HEK293 (cell line): Measurements from ENCODE around the gene DPYD.

ENCODE experiments used
- CTCF ChIA-PET: fragments of 350-600 bp; formaldehyde crosslinking; extraction: SDS; loops from one replicate; lab custom pipeline; 2021; ENCODE audit warnings: antibody characterized with exemption; lab: Yijun Ruan, JAX
- POLR2A ChIA-PET: fragments of 300-600 bp; formaldehyde crosslinking; extraction: SDS; loops from one replicate; lab custom pipeline; 2020; ENCODE audit warnings: antibody characterized with exemption, inconsistent platforms; lab: Yijun Ruan, JAX
- H3K27ac ChIP-seq: fragments of 200-500 bp; sonication (Bioruptor generic); 2 replicates; pipeline ENCODE4 v1.5.1; 2014; ENCODE audit warnings: low read depth, low read length, control low read depth, inconsistent platforms; ENCODE audit errors: extremely low read depth
- H3K36me3 ChIP-seq, 2 experiments: fragments of 200-500 bp in 1 of 2; sonication (Bioruptor generic) in 1 of 2; 1 replicate in 1 of 2; 2 replicates in 1 of 2; pipeline ENCODE4 v1.5.1; 2014 to 2017; ENCODE audit warnings: inconsistent platforms in 2 of 2, low read length in 2 of 2; ENCODE audit not compliant: control insufficient read depth in 2 of 2, insufficient read depth in 1 of 2
- H3K4me1 ChIP-seq: fragments of 200-500 bp; sonication (Bioruptor generic); 2 replicates; pipeline ENCODE4 v1.5.1; 2014; ENCODE audit warnings: mild to moderate bottlenecking, low read length, inconsistent platforms; ENCODE audit not compliant: control insufficient read depth, insufficient read depth
- H3K4me3 ChIP-seq: 2 replicates; pipeline ENCODE4 v1.5.1; 2011; ENCODE audit warnings: low read depth, mild to moderate bottlenecking, control low read depth, low read length, moderate library complexity
- H3K9me3 ChIP-seq: fragments of 200-500 bp; sonication (Bioruptor generic); 2 replicates; pipeline ENCODE4 v1.5.1; 2014; ENCODE audit warnings: low read depth, low read length, inconsistent platforms; ENCODE audit not compliant: control insufficient read depth, insufficient read depth
- EGR2 ChIP-seq: fragments of 450-650 bp; formaldehyde crosslinking; IDR thresholded peaks from 2 replicates; pipeline ENCODE4 v1.5.1; 2016; ENCODE audit warnings: low read depth, missing biosample characterization, missing genetic modification characterization
- FEZF1 ChIP-seq: fragments of 450-650 bp; formaldehyde crosslinking; IDR thresholded peaks from 2 replicates; pipeline ENCODE4 v1.5.1; 2016; ENCODE audit warnings: missing biosample characterization, missing genetic modification characterization
- GLI4 ChIP-seq: fragments of 450-650 bp; formaldehyde crosslinking; IDR thresholded peaks from 2 replicates; pipeline ENCODE4 v1.5.1; 2016; ENCODE audit warnings: missing biosample characterization, missing genetic modification characterization
- HOXD13 ChIP-seq: sonication (generic); formaldehyde crosslinking; IDR thresholded peaks from 2 replicates; pipeline ENCODE4 v1.8.0; 2022; ENCODE audit warnings: missing genetic modification reagents, borderline replicate concordance
- OVOL3 ChIP-seq: fragments of 450-650 bp; formaldehyde crosslinking; IDR thresholded peaks from 2 replicates; pipeline ENCODE4 v1.5.1; 2016; ENCODE audit warnings: missing biosample characterization, missing genetic modification characterization
- TSHZ1 ChIP-seq: fragments of 450-650 bp; formaldehyde crosslinking; IDR thresholded peaks from 2 replicates; pipeline ENCODE4 v1.5.1; 2016; ENCODE audit warnings: missing biosample characterization, missing genetic modification characterization, borderline replicate concordance
- ZFP3 ChIP-seq: fragments of 450-650 bp; formaldehyde crosslinking; IDR thresholded peaks from 2 replicates; pipeline ENCODE4 v1.5.1; 2016; ENCODE audit warnings: low read depth, missing biosample characterization, missing genetic modification characterization
- ZFP69B ChIP-seq: fragments of 450-650 bp; formaldehyde crosslinking; IDR thresholded peaks from 2 replicates; pipeline ENCODE4 v1.5.1; 2016; ENCODE audit warnings: missing biosample characterization, missing genetic modification characterization
- ZNF140 ChIP-seq: fragments of 450-650 bp; formaldehyde crosslinking; IDR thresholded peaks from 2 replicates; pipeline ENCODE4 v1.5.1; 2016; ENCODE audit warnings: missing biosample characterization, missing genetic modification characterization
- ZNF214 ChIP-seq: fragments of 450-650 bp; formaldehyde crosslinking; IDR thresholded peaks from 2 replicates; pipeline ENCODE4 v1.5.1; 2017; ENCODE audit warnings: missing biosample characterization, mild to moderate bottlenecking, missing genetic modification characterization, borderline replicate concordance
- ZNF354C ChIP-seq: fragments of 450-650 bp; formaldehyde crosslinking; IDR thresholded peaks from 2 replicates; pipeline ENCODE4 v1.5.1; 2016; ENCODE audit warnings: missing biosample characterization, missing genetic modification characterization, low read depth, borderline replicate concordance
- ZNF555 ChIP-seq: fragments of 450-650 bp; formaldehyde crosslinking; conservative IDR thresholded peaks from 2 replicates; pipeline ENCODE4 v1.5.1; 2017; ENCODE audit warnings: missing biosample characterization, mild to moderate bottlenecking, missing genetic modification characterization, inconsistent platforms
- ZNF585B ChIP-seq: fragments of 450-650 bp; formaldehyde crosslinking; IDR thresholded peaks from 2 replicates; pipeline ENCODE4 v1.5.1; 2016; ENCODE audit warnings: missing biosample characterization, missing genetic modification characterization
- ZNF624 ChIP-seq: fragments of 450-650 bp; formaldehyde crosslinking; IDR thresholded peaks from 2 replicates; pipeline ENCODE4 v1.5.1; 2017; ENCODE audit warnings: missing biosample characterization, missing genetic modification characterization
- ZNF707 ChIP-seq: fragments of 450-650 bp; formaldehyde crosslinking; IDR thresholded peaks from 2 replicates; pipeline ENCODE4 v1.5.1; 2016; ENCODE audit warnings: missing biosample characterization, missing genetic modification characterization
- ZSCAN18 ChIP-seq: fragments of 450-650 bp; formaldehyde crosslinking; IDR thresholded peaks from 2 replicates; pipeline ENCODE4 v1.5.1; 2016; ENCODE audit warnings: missing biosample characterization, missing genetic modification characterization
- ZSCAN23 ChIP-seq: fragments of 450-650 bp; formaldehyde crosslinking; IDR thresholded peaks from 2 replicates; pipeline ENCODE4 v1.5.1; 2016; ENCODE audit warnings: missing biosample characterization, missing genetic modification characterization
- TF ChIP-seq, protein P1 (sequence below): fragments of 450-650 bp; formaldehyde crosslinking; IDR thresholded peaks from 2 replicates; pipeline ENCODE4 v1.5.1; 2016; ENCODE audit warnings: missing biosample characterization, missing genetic modification characterization

DPYD gene

GRCh38 chr1:97467445-97467844 is 453.4 kb downstream of the DPYD start:
- ChIA-PET CTCF (interaction anchor here (0.6 kb wide), 1 partner anchor 173 kb away, joined by 4 read pairs; no protein-coding TSS in a partner anchor), POLR2A (no interaction called here)
- TF ChIP-seq GLI4 = no peak
- no peak for TF ChIP-seq ZNF354C (tag by site-specific recombination)
- TF ChIP-seq ZFP3 (tag by site-specific recombination) = no peak

DNA sequence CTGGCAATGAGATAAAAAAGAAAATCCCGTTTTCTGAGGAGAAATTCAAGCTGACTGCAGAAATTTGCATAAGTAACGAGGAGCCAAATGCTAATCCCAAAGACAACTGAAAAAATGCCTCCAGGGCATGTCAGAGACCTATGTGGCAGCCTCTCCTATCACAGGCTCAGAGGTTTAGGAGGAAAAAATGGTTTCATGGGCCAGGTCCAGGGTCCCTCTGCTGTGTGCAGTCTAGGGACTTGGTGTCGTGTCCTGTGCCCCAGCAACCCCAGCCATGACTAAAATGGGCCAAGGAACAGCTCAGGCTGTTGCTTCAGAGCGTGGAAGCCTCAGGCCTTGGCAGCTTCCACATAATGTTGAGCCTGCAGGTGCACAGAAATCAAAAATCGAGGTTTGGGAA is 456.5 kb downstream of the DPYD start:
- CTCF ChIA-PET = no interaction called here
- TF ChIP-seq ZFP69B (tag by site-specific recombination) = no peak
- TF ChIP-seq ZNF707 (tag by site-specific recombination) = no peak
- peak; percentile 75 for TF ChIP-seq ZNF585B (tag by site-specific recombination)
- TF ChIP-seq ZNF214 (tag by site-specific recombination) = no peak
- no peak for TF ChIP-seq ZNF140 (tag by site-specific recombination)
- TF ChIP-seq OVOL3 (tag by site-specific recombination) = no peak
- TF ChIP-seq HOXD13 (CRISPR knock-in tag) = no peak
- TF ChIP-seq ZNF624 (tag by site-specific recombination) = no peak
- TF ChIP-seq, all 188 proteins: peak for 1
- Histone ChIP-seq H3K36me3 (no peaks in the 10 kb centered on the region), H3K4me1 (no peaks in the 10 kb centered on the region), H3K27ac (no peak overlapping the region), H3K4me3 (no peak overlapping the region), H3K9me3 (no peaks in the 10 kb centered on the region)
- POLR2A ChIA-PET = no interaction called here

More at GRCh38 chr1:97467445-97467844, 453.4 kb downstream of the DPYD start:
- Histone ChIP-seq H3K36me3 (no peaks in the 10 kb centered on the region), H3K27ac (no peak overlapping the region), H3K4me1 (no peaks in the 10 kb centered on the region), H3K4me3 (no peak overlapping the region), H3K9me3 (no peaks in the 10 kb centered on the region)

GRCh38 chr1:97461782-97462181 is 459.1 kb downstream of the DPYD start:
- Histone ChIP-seq H3K4me1 (no peaks in the 10 kb centered on the region), H3K4me3 (no peak overlapping the region), H3K36me3 (no peaks in the 10 kb centered on the region), H3K27ac (no peak overlapping the region), H3K9me3 (no peaks in the 10 kb centered on the region)
- CTCF ChIA-PET = no interaction called here
- no peak for TF ChIP-seq GLI4
- TF ChIP-seq, protein P1, sequence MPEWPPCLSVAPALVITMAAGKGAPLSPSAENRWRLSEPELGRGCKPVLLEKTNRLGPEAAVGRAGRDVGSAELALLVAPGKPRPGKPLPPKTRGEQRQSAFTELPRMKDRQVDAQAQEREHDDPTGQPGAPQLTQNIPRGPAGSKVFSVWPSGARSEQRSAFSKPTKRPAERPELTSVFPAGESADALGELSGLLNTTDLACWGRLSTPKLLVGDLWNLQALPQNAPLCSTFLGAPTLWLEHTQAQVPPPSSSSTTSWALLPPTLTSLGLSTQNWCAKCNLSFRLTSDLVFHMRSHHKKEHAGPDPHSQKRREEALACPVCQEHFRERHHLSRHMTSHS = no peak
- no peak for TF ChIP-seq ZNF555 (tag by site-specific recombination)
- TF ChIP-seq TSHZ1 (tag by site-specific recombination) = no peak
- TF ChIP-seq ZSCAN18 (tag by site-specific recombination) = no peak
- TF ChIP-seq ZNF707 (tag by site-specific recombination) = no peak
- no peak for TF ChIP-seq FEZF1
- no peak for TF ChIP-seq EGR2 (tag by site-specific recombination)
- TF ChIP-seq ZSCAN23 (tag by site-specific recombination) = no peak
- POLR2A ChIA-PET = no interaction called here
